ENCODE data around the gene TNNI3K. TPM values are rescaled to one million over a fixed set of nuclear protein-coding genes. Genes with fewer than 3 reads are reported as not detected.

The TNNI3K gene, protein sequence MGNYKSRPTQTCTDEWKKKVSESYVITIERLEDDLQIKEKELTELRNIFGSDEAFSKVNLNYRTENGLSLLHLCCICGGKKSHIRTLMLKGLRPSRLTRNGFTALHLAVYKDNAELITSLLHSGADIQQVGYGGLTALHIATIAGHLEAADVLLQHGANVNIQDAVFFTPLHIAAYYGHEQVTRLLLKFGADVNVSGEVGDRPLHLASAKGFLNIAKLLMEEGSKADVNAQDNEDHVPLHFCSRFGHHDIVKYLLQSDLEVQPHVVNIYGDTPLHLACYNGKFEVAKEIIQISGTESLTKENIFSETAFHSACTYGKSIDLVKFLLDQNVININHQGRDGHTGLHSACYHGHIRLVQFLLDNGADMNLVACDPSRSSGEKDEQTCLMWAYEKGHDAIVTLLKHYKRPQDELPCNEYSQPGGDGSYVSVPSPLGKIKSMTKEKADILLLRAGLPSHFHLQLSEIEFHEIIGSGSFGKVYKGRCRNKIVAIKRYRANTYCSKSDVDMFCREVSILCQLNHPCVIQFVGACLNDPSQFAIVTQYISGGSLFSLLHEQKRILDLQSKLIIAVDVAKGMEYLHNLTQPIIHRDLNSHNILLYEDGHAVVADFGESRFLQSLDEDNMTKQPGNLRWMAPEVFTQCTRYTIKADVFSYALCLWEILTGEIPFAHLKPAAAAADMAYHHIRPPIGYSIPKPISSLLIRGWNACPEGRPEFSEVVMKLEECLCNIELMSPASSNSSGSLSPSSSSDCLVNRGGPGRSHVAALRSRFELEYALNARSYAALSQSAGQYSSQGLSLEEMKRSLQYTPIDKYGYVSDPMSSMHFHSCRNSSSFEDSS
- total RNA-seq, result 0.09 and 0.33 TPM in 2 replicates

DNA sequence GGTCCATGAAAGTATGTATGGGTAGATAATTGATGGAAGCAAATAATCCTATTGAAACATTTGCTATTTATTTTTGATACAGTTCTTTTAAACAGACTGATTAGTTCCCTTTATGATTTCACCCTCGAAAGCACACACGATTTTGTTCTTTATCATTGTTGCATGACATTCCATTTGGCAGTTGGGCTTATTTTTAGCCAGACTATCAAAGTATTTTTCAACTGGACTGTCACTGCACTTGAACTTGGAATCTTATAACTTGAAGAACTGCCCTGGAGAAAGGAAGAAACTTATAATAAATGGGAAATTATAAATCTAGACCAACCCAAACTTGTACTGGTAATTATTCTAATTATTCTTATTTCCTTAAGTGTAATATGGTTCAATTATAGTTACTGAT, at the start of gene TNNI3K:
TSS of gene TNNI3K (plus strand) at position 235 of the 400 bp plus-strand sequence. CDS start at position 300, 65 bp downstream.

DNA sequence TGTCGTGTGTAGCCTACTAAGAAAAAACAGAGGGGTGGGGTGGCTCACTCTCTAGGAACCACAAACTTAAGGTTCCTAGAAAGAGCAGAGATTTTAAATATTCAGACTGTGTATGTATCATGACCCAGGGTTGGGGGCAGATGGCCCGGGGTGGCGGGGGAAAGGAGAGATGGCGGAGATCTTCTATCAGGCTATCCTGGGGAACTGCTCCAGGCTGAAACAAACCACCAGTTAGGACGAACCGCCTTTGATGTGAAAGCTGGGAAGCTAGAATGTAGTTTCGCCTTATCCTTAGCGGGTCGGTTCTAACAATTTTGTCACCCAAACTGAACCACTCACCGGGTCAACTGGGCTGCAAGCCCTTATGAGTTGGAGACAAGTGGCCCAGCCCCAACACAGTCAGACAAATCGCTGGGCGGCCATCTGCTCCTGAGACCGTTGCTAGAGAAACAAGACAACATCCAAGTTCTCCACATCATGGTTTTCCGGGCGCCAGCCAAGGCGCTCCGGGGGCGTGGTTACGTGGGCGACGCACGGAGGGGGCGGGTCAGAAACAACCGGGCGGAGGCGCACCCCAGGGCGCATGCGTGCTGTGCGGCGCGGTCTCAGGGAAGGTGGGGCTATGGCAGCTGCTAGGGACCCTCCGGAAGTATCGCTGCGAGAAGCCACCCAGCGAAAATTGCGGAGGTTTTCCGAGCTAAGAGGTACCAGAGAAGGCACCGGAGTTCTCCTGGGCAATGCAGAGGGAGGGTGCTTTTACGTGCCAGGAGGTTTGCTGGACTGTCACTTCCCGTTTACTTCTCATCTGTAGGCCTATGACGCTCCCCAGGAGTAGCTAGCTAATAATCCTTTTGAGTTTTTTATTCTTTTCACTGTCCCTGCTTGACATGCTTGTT, 37.3 kb upstream of the TNNI3K start, which contains the start of the genes FPGT and LRRIQ3:
TSS of gene FPGT (plus strand) at position 586 of the 896 bp plus-strand sequence. CDS start at position 623, 37 bp downstream.
TSS of gene LRRIQ3 (minus strand) at position 520 of the 896 bp plus-strand sequence. CDS start 14,492 bp downstream, outside the sequence.

DNA sequence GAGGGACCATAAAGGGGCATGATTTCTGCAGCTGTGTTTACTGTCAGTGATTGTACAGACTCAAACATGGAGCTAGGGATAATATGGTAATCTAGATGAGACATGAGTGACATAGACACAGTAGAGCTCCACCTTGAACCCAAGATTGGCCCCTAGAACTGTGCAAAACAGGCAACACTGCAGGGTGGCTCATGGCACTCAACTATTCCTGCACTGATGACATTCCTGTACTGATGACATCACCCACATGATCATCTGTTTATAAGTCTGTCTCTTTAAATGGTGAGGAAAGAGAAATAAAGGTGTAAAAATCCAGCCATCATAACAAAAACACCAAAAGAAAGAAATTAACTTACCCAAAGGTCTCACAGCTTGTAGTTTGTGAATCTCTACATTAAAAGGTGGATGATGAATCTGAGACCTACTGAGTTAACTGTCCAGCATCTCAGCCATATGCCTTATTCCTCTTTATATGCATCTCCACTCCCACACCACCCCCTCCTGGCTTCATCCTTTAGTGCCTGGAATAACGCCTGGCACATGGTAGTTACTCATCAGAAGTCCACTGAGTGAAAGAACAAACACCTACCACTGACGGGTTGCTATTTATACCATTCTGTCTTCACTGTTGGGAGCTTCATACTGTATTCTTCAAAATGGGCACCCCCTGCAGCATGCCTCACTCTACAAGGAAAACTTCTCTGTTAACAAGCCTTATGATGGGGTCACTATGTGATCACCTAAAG, 277.2 kb downstream of the TNNI3K start, which contains the start of gene LRRC53:
TSS of gene LRRC53 (minus strand) at position 442 of the 746 bp plus-strand sequence. CDS start 29,262 bp downstream, outside the sequence.

Other genes with a start within 250 kb of the TNNI3K start
- 0.34 and 0.65 TPM in 2 replicates for gene LRRIQ3, start 37.2 kb upstream of the TNNI3K start, total RNA-seq
- 12.6 and 16.3 TPM in 2 replicates for gene FPGT, start 37.1 kb upstream of the TNNI3K start, total RNA-seq

Data from dermis lymphatic vessel endothelial cell (primary cell).